BJ (cell line): ENCODE results near the gene TBC1D25. TPM values are rescaled to one million over a fixed set of nuclear protein-coding genes. Genes with fewer than 3 reads are reported as not detected.

Experiments
- CTCF ChIA-PET: fragments of 350-600 bp; formaldehyde crosslinking; extraction: SDS; loops from one replicate; lab custom pipeline; 2021; ENCODE audit warnings: antibody characterized with exemption, inconsistent platforms; lab: Yijun Ruan, JAX
- POLR2A ChIA-PET: fragments of 300-600 bp; sonication (Branson Sonifier 250); formaldehyde crosslinking; extraction: SDS; loops from one replicate; lab custom pipeline; 2021; ENCODE audit warnings: antibody characterized with exemption; lab: Charles Lee
- DNase-seq: peaks from one replicate; pipeline ENCODE4 v3.0.0-alpha.2; 2011; ENCODE audit warnings: low read depth
- H3K27me3 ChIP-seq: 2 replicates; pipeline ENCODE4 v1.6.0; 2011; ENCODE audit warnings: low read length; ENCODE audit not compliant: control insufficient read depth, insufficient read depth
- H3K36me3 ChIP-seq: 2 replicates; pipeline ENCODE4 v1.5.1; 2011; ENCODE audit warnings: low read length; ENCODE audit not compliant: control insufficient read depth, insufficient read depth
- H3K4me3 ChIP-seq: 2 replicates; pipeline ENCODE4 v1.5.1; 2011; ENCODE audit warnings: low read depth, mild to moderate bottlenecking, control low read depth, low read length
- polyA plus RNA-seq: library from polyadenylated mRNA; depleted of rRNA; stranded (reverse); fragments of >200 nt; gene quantifications from 2 replicates; pipeline ENCODE4 v1.2.3, GENCODE V29; 2011
- TF ChIP-seq, protein P1 (sequence below): IDR thresholded peaks from 2 replicates; pipeline ENCODE4 v1.5.1; 2011; ENCODE audit warnings: low read depth, mild to moderate bottlenecking, control low read depth, inconsistent platforms, low read length, moderate library complexity; ENCODE audit not compliant: insufficient read depth

The TBC1D25 gene
- polyA plus RNA-seq, 1 experiment, result 17.8 TPM

DNA sequence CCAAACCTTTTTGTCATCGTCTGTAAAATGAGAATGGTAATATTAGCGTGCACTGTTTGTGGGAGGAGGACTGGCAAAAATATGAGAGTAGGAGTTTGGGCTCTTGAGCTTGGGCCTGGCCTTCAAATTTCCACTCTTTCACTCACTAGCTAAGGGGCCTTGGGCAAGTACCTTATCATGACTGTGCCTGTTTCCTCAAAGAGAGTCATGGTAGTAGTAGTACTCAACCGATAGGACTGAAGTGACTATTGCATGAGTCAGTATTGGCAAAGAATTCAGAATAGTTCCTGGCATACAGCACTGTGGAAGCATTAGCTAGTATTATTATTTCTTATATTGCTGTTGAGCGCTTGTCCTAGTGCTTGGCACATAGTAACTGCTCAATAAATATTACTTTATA lies 18.8 kb downstream of the TBC1D25 start:
- DNase-seq, result peak; percentile 39
- TF ChIP-seq, protein P1, sequence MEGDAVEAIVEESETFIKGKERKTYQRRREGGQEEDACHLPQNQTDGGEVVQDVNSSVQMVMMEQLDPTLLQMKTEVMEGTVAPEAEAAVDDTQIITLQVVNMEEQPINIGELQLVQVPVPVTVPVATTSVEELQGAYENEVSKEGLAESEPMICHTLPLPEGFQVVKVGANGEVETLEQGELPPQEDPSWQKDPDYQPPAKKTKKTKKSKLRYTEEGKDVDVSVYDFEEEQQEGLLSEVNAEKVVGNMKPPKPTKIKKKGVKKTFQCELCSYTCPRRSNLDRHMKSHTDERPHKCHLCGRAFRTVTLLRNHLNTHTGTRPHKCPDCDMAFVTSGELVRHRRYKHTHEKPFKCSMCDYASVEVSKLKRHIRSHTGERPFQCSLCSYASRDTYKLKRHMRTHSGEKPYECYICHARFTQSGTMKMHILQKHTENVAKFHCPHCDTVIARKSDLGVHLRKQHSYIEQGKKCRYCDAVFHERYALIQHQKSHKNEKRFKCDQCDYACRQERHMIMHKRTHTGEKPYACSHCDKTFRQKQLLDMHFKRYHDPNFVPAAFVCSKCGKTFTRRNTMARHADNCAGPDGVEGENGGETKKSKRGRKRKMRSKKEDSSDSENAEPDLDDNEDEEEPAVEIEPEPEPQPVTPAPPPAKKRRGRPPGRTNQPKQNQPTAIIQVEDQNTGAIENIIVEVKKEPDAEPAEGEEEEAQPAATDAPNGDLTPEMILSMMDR, result no peak
- H3K4me3 ChIP-seq, result no peak overlapping the region
- H3K36me3 ChIP-seq, result peaks cover 7% of the 10 kb centered on the region; the same call in 1 of the 2 replicates
- no peaks in the 10 kb centered on the region for H3K27me3 ChIP-seq
- ChIA-PET POLR2A (interaction anchor here (0.5 kb wide), 1 partner anchor 33 kb away, joined by 3 read pairs; no protein-coding TSS in a partner anchor), CTCF (no interaction called here)

DNA sequence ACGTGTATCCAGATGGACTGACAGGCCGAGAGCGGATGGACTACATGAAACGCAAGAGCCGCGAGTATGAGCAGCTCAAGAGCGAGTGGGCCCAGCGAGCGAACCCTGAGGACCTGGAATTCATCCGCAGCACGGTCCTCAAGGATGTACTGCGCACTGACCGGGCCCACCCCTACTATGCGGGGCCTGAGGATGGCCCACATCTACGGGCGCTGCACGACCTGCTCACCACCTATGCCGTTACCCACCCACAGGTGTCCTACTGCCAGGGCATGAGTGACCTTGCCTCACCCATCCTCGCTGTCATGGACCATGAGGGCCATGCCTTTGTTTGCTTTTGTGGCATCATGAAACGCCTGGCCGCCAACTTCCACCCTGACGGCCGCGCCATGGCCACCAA lies 20.1 kb downstream of the TBC1D25 start:
- no peak for DNase-seq
- TF ChIP-seq, protein P1, result no peak
- ChIA-PET CTCF (no interaction called here), POLR2A (no interaction called here)
- Histone ChIP-seq H3K4me3 (no peak overlapping the region), H3K36me3 (peaks cover 7% of the 10 kb centered on the region; the same call in 1 of the 2 replicates), H3K27me3 (no peaks in the 10 kb centered on the region)

DNA sequence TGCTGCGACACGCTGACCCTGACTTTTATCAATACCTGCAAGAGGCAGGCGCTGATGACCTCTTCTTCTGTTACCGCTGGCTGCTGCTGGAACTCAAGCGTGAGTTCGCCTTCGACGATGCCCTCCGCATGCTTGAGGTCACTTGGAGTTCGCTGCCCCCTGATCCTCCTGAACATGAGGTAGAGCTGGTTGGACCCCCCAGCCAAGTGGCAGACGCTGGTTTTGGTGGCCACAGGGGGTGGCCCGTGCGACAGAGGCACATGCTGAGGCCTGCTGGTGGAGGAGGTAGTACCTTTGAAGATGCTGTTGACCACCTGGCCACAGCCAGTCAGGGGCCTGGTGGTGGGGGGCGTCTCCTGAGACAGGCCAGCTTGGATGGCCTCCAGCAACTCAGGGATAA lies 20.5 kb downstream of the TBC1D25 start:
- no peak for DNase-seq
- POLR2A ChIA-PET, result no interaction called here
- CTCF ChIA-PET, result no interaction called here
- TF ChIP-seq, protein P1, result no peak
- Histone ChIP-seq H3K36me3 (peaks cover 6% of the 10 kb centered on the region; the same call in 1 of the 2 replicates), H3K27me3 (no peaks in the 10 kb centered on the region), H3K4me3 (no peak overlapping the region)

DNA sequence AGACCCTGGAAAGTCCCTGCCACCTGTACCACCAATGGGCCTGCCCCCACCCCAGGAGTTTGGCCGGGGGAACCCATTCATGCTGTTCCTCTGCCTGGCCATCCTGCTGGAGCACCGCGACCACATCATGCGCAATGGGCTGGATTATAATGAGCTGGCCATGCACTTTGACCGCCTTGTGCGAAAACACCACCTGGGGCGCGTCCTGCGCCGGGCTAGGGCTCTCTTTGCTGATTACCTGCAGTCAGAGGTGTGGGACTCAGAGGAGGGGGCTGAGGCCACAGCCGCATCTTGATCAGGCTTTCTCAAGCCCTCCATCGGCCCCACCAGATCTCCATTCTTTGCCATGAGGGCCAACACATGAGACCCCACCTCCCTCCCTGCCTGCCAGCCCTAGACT lies 21.2 kb downstream of the TBC1D25 start:
- DNase-seq, result no peak
- TF ChIP-seq, protein P1, result no peak
- H3K27me3 ChIP-seq, result no peaks in the 10 kb centered on the region
- ChIA-PET POLR2A (no interaction called here), CTCF (no interaction called here)
- H3K4me3 ChIP-seq, result no peak overlapping the region
- H3K36me3 ChIP-seq, result peaks cover 6% of the 10 kb centered on the region; the same call in 1 of the 2 replicates

DNA sequence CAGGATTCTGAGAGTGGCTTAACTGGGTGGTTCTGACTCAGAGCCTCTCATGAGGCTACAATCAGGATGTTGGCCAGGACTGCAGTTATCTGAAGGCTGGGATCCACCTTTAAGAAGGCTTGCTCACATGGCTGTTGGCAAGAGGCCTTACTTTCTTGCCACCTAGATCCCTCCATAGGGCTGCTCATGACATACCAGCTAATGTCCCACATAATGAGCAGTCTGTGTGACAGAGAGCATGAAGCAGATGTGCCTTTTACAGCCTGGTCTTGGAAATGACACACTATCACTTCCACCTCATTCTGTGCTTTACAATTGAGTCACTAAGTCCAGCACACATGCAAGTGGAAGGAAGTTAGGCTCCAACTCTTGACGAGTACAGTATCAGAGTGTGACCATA lies 30.4 kb downstream of the TBC1D25 start:
- TF ChIP-seq, protein P1, result no peak
- H3K4me3 ChIP-seq, result no peak overlapping the region
- no peaks in the 10 kb centered on the region for H3K27me3 ChIP-seq
- ChIA-PET POLR2A (no interaction called here), CTCF (no interaction called here)
- H3K36me3 ChIP-seq, result no peaks in the 10 kb centered on the region
- no peak for DNase-seq
